Measurements from ENCODE around the gene SMCP.

The SMCP gene

GRCh38 chr1:152904688-152905440 is 26.7 kb downstream of the SMCP start:
- no peak for TF ChIP-seq CTCF (conservative IDR thresholded peaks at IDR 0.05; ENCODE audit: low read length)
- no peak for DNase-seq (ENCODE audit: low read depth)
- H3K4me3 ChIP-seq (ENCODE audit: low read length) = no peak overlapping the region

GRCh38 chr1:152906023-152906565 is 28.0 kb downstream of the SMCP start:
- H3K4me3 ChIP-seq (ENCODE audit: low read length) = no peak overlapping the region
- DNase-seq (ENCODE audit: low read depth) = peak; percentile 87
- TF ChIP-seq CTCF (conservative IDR thresholded peaks at IDR 0.05; ENCODE audit: low read length) = no peak

- peak; percentile 41 for DNase-seq (ENCODE audit: low read depth)
- H3K4me3 ChIP-seq (ENCODE audit: low read length) = no peak within 1 kb of the TSS
- no peak for TF ChIP-seq CTCF (conservative IDR thresholded peaks at IDR 0.05; ENCODE audit: low read length)
Measured at GRCh38 chr1:152907686-152908601, 29.8 kb downstream of the SMCP start, which contains the start of gene IVL. TSS of gene IVL (plus strand) at chr1:152908546. CDS start at chr1:152909798, 1,252 bp downstream.

GRCh38 chr1:152909206-152909605 is 31.1 kb downstream of the SMCP start:
- no peak for TF ChIP-seq CTCF (conservative IDR thresholded peaks at IDR 0.05; ENCODE audit: low read length)
- no peak for DNase-seq (ENCODE audit: low read depth)
- no peak overlapping the region for H3K4me3 ChIP-seq (ENCODE audit: low read length)

- DNase-seq (ENCODE audit: low read depth) = no peak
- TF ChIP-seq CTCF (conservative IDR thresholded peaks at IDR 0.05; ENCODE audit: low read length) = no peak
- H3K4me3 ChIP-seq (ENCODE audit: low read length) = no peak overlapping the region
Measured at GRCh38 chr1:152912471-152912870, 34.3 kb downstream of the SMCP start.

GRCh38 chr1:152912900-152913299 is 34.8 kb downstream of the SMCP start:
- DNase-seq (ENCODE audit: low read depth) = no peak
- TF ChIP-seq CTCF (conservative IDR thresholded peaks at IDR 0.05; ENCODE audit: low read length) = no peak
- H3K4me3 ChIP-seq (ENCODE audit: low read length) = no peak overlapping the region
